Inferior parietal cortex (tissue), 1 donor: Measurements from ENCODE around the gene RAPGEF3.
A peak's percentile ranks its signal among the peaks of the same experiment; 100 is the strongest.

Experiments used
- DNase-seq: peaks from one replicate; pipeline ENCODE4 v3.0.0-alpha.2; 2016; ENCODE audit errors: extremely low spot score

RAPGEF3 gene

DNA sequence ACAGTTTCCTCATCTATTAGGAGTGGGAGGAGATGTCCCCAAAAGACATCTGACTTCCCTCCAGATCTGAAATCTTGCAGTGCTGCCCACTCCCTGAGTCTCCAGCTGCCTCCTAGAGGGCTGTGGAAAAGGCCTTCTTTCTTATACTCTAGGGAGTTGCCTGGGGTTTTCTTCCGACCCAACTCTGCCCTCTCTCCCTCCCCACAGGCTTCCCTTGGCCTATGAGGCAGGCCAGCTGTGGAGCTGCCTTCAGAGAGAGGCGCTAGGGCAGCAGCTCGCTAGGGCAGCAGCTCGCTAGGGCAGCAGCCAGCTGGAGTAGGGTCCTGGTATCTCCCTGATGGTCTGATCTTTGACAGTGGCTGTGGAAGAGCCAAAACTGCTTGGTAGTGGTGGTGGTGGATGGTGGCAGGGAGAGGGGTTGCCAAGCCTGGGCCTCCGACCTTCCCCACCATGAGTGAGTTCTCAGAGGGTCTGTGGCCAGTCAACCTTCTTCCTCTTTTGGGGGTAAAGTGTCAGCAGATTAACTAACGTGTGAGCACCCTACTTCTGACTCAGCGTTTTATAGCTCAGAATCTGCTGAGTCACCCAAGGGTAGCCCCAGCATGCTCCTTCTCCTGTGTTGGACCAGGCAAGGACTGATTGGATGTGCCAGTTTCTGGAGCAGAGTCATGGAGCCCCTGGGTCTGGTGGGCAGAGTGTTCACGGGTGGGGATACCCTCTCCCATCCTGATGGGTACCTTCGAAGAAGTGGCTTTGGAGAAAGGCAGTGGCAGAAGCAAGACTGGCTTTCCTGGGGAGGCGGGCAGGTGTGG is 16.6 kb upstream of the RAPGEF3 start:
- peak; percentile 66 for DNase-seq

GRCh38 chr12:47774663-47775062 is 16.0 kb upstream of the RAPGEF3 start:
- no peak for DNase-seq

GRCh38 chr12:47773858-47774580 is 15.3 kb upstream of the RAPGEF3 start:
- no peak for DNase-seq

DNA sequence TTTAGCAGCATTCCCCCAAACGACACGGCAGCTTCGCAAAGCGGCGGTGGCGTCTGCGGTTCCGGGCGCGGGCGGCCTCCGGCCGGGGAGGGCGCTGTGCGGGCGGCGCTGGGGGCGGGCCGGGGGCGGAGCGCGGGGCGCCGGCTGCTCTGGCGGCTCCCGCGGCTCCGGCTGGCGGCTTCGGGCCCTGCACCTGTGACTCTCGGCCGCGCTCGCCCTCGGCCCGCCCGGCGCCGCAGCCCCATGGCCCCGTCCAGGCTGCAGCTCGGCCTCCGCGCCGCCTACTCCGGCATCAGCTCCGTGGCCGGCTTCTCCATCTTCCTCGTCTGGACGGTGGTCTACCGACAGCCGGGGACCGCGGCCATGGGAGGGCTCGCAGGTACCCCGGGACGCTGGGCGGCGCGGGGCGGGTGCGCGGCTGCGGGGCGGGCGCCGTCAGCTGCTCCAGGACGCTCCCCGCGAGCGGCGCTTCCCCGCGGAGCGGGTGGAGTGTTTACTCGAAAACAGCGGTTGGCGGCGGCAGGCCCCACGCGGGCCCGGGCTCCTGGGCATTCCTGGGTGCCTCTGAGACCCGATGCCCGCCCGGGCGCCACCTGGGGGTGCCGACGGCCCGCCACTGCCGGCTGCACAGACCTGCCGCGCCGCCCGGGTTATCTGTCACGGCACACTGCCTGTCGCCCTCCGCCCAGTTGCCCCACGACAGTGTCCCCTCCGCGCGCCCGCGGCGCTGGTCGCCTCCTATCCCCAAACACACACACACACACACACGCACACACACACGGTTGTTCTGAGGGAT is 14.6 kb upstream of the RAPGEF3 start, which contains the start of gene SLC48A1:
TSS of gene SLC48A1 (plus strand) at position 177 of the 796 bp plus-strand sequence. CDS start at position 244, 67 bp downstream.
- no peak for DNase-seq

DNA sequence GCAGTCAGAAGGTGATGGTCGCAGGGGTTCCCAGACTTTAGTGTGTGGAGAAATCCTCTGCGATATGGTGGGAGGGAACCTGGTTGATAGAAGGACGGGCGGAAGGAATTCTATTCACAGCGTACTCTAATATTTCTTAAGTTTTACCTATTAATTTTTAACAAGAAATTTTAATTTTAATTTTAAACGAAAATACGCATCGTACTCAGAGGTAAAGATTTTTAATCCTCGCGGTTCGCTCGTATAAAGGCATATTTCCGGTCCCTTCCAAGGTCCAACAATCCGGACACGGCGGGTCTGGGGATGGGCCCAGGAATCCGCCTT is 14.0 kb upstream of the RAPGEF3 start:
- DNase-seq = no peak

GRCh38 chr12:47772094-47772660 is 13.5 kb upstream of the RAPGEF3 start:
- DNase-seq = no peak

GRCh38 chr12:47771304-47771703 is 12.6 kb upstream of the RAPGEF3 start:
- DNase-seq = no peak

- no peak for DNase-seq
These were observed 11.5 kb upstream of the RAPGEF3 start for GRCh38 chr12:47770086-47770726.

DNA sequence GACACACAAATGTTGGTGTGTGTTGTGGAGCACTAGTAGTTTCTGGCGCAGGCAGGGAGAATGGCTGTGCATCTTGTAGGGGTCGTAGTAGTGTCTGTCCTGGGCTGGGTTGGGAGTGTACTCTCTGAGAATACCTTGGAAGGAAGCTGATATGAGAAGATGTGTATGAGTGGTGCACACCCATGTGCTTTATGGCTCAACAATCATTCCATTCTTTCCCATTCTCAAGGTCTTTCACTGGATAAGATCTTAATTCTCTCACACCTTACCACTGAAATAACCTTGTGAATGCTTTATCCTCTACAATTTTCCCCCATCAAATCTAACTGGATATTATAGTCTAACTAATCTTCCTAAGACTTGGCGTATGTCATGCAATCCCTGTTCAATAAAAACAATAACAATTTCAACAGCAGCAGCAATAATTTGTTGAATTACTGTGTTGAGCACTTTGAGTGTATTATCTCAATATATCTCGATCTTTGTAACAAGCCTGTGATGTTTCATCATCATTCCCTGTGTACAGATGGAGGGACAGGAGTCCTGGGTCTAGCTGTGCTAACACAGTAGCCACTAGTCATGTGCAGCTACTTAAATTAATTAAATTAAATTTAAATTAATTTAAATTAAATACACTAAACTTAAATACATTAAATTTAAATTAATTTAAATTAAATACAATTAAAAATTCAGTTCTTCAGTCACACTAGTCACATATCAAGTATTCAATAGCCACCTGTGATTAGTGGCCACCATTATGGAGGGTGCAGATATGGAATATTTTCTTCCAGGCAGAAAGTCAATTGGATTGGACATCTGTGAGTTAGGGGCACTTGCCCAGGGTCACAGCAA is 10.8 kb upstream of the RAPGEF3 start:
- DNase-seq = no peak

GRCh38 chr12:47768323-47768811 is 9.7 kb upstream of the RAPGEF3 start:
- no peak for DNase-seq

DNA sequence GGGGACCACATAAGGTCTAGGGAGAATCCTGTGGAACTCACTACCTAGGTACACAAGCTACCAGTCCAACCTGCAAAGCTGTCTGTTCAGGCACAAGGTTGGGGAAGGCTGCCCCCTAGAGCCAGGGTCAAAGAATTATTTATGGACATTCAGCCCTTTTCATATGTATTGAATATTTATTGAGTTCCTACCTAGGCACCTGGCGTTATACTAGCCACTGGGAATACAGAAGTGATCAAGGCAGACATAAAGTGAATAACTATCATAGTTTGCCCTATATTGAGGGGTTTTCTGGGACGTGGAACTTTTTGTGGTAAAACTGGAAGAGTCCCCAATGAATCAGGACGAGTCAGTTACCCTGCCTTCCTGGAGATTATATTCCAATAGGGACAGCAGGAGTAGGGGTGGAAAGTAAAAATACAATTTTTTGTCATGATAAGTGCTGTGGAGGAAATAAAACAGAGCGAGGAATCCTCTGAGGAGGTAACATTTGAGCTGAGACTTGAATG is 8.6 kb upstream of the RAPGEF3 start:
- DNase-seq = no peak

GRCh38 chr12:47766502-47767215 is 8.0 kb upstream of the RAPGEF3 start:
- no peak for DNase-seq

DNA sequence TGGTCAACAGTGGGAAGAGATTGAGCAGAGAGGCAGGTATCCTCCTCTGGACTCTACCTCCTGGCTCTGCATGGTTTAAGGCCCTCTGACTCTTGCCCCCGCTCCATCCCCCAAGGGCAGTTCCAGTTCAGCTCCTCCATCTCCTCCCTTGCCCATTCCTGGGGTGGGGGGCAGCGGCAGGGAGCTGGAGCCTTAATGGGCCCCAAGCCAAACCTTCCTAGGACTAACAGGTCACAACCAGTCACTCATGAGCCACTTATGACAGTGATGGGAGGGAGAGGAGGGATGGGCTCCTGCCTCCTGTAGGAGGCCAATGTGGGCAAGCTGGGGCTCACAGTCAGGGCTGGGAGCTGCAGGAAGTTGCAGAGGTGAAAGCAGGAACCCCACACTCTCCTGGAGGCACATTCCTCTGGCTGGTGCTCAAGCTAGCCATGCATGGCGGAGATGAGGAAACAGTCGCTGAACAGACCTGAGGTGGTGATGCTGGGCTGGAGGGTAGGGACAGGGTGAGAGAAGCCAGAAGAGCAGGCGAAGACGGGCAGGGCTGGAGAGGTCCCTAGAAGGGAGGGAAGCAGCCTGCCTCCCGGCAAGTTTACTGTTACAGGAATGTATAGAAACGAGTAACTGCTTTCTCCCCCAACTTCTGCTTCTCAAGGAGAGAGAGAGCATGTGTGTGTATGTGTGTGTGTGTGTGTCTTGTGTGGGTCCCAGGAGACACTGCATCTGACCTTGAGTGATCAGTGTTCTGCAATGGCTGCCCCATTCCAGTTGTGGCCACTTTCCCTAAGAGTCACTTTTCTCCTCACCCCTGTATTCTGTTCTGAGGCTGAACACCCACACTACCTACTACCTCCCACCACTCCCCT is 5.0 kb upstream of the RAPGEF3 start:
- no peak for DNase-seq

DNA sequence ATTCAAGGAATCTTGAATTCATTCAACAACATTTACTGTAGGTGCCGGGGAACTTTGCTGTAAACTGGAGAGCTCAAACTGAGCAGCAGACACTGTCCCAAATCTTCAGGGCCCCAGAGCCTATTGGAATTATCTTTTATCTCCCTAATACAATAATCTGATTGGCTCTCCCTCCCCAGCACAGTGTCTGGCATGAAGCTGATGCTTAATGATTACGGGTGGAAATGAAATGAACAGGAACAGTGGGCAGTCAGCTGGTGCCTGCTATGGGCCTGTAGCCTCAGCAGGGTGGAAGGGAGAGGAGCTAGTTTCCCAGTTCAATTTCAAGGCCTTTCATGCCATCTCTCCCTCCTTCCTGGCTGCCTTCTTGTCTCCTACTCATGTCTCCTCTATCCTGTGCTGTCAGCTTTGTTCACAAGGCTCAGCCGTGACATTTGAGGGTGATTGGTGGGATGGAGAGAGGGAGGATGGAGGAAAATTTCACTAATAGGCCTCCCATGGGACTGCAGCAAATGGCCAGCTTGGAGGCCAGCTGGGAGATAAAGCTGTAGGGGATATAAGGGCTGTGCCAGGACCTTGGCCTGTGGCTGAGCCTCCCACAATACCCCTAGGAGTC is 4.3 kb upstream of the RAPGEF3 start:
- no peak for DNase-seq

DNA sequence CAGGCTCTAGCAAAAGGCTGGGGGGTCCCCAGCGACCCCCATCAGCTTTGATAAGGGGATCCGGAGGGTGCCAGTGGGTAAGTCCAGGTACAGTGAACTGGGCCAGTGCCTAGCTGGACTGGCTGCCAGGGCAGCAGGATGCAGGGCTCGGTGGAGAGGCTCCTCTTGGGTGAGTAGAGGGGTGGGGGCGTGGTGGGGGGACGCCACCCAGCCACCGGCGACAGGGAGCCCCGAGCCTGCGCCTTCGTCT is 171 bp downstream of the RAPGEF3 start:
- no peak for DNase-seq

GRCh38 chr12:47757840-47758583 is 668 bp downstream of the RAPGEF3 start:
- DNase-seq = no peak

GRCh38 chr12:47757364-47757839 is 1.3 kb downstream of the RAPGEF3 start:
- no peak for DNase-seq
